ENCODE results near the gene IFNAR1. TPM values are rescaled to one million over a fixed set of nuclear protein-coding genes. Genes with fewer than 3 reads are reported as not detected.

The IFNAR1 gene
- total and polyA plus RNA-seq, 2 donors (not counting 1 experiment from before 2014, with no cell fraction given): 14.8 to 55.7 TPM

GRCh38 chr21:33383056-33383888 lies 58.5 kb downstream of the IFNAR1 start:
- H3K4me3 ChIP-seq (ENCODE audit: control extremely low read depth in 1 of 5, extremely low read depth in 1 of 5, insufficient read depth in 1 of 5, low read depth in 2 of 5, low read length in 4 of 5): peak overlapping the region; percentile 50 to 70 (median 60)

More at GRCh38 chr21:33383056-33383888, 58.5 kb downstream of the IFNAR1 start:
- Histone ChIP-seq H4K20me1 (ENCODE audit: control insufficient read depth, insufficient read depth, low read length, poor library complexity, severe bottlenecking) (no peaks in the 10 kb centered on the region), H3K9ac (ENCODE audit: low read length) (peak overlapping the region; percentile 58), H3K27ac (ENCODE audit: low read length in 2 of 2) (peak overlapping the region; percentile 96), H3K4me1 (ENCODE audit: control insufficient read depth in 2 of 2, insufficient read depth in 2 of 2, low read length in 2 of 2) (peaks cover 65 to 90% of the 10 kb centered on the region in 2 donors), H3K9me3 (ENCODE audit: control extremely low read depth in 1 of 3, control insufficient read depth in 2 of 3, insufficient read depth in 1 of 3, low read length in 2 of 3) (peaks cover 0 to 3% (median 0%) of the 10 kb centered on the region in 3 donors), H3K36me3 (replicated peaks in 1 of 2; ENCODE audit: control extremely low read depth in 1 of 2, control insufficient read depth in 1 of 2, extremely low read depth in 1 of 2, insufficient read depth in 2 of 2, low read length in 1 of 2) (no peaks in the 10 kb centered on the region), H3K79me2 (ENCODE audit: control insufficient read depth, insufficient read depth, low read length) (no peaks in the 10 kb centered on the region), H2AFZ (ENCODE audit: insufficient read depth, low read depth, low read length, poor library complexity, severe bottlenecking) (peak overlapping the region; percentile 2), H3K27me3 (replicated peaks in 1 of 4; ENCODE audit: control extremely low read depth in 1 of 4, control insufficient read depth in 3 of 4, insufficient read depth in 4 of 4, low read length in 3 of 4) (no peaks in the 10 kb centered on the region), H3K4me2 (replicated peaks; ENCODE audit: low read depth, low read length, poor library complexity, severe bottlenecking) (peak overlapping the region; percentile 83)
- CTCF ChIA-PET: interaction anchor here (0.6 to 3.0 kb wide), 9 partner anchors 18 to 183 kb away, joined by 3 to 12 read pairs (median 6); no protein-coding TSS in a partner anchor
- Mint-ChIP-seq H3K9me3 (ENCODE audit: insufficient read depth) (no peaks in the 10 kb centered on the region), H3K27ac (peak overlapping the region; percentile 95), H3K27me3 (no peaks in the 10 kb centered on the region), H3K4me1 (peaks cover 79% of the 10 kb centered on the region), H3K4me3 (peak overlapping the region; percentile 82)
- intact Hi-C loops (cut with micrococcal nuclease): loop anchor here (1.0 kb wide), 4 partner anchors 9 to 59 kb away; partner anchors contain the start of gene IFNAR1
- POLR2A ChIA-PET: interaction anchor here (0.6 to 5.0 kb wide), 11 partner anchors 9 to 152 kb away, joined by 3 to 36 read pairs (median 3); partner anchors contain the start of genes IFNAR1 and IFNGR2
- 0% methylated on average over 15 of the region's 20 CpGs for WGBS (ENCODE audit: insufficient coverage)
- no peak for TF ChIP-seq EZH2 (IDR thresholded peaks at IDR 0.05; ENCODE audit: borderline replicate concordance, insufficient read depth, low read depth, low read length, poor library complexity, severe bottlenecking)
- TF ChIP-seq CTCF (IDR thresholded peaks at IDR 0.05): no peak
- ATAC-seq (ENCODE audit: low read depth) (peak; percentile 65), DNase-seq (peak; percentile 93)
